ENCODE data around the gene MYLK4.

- no peak for TF ChIP-seq CTCF (IDR thresholded peaks at IDR 0.05; ENCODE audit: poor library complexity)
- no peak for TF ChIP-seq EZH2 (IDR thresholded peaks at IDR 0.05; ENCODE audit: borderline replicate concordance)
Measured at GRCh38 chr6:2798586-2799134, 47.9 kb upstream of the MYLK4 start.
